Activated CD4-positive, alpha-beta T cell treated with anti-CD3 and anti-CD28 coated beads, Interleukin-2, amount 50 U/mL, for 16 hours (primary cell): ENCODE results near the gene KLHL13.
"Not testable (repeated sequence)": the region's sequence is repeated elsewhere in the genome, so short reads cannot be mapped to it uniquely, and the experiment has no call there.

Experiments
- DNase-seq: peaks from one replicate; pipeline ENCODE4 v3.0.0-alpha.2; 2020

The KLHL13 gene

DNA sequence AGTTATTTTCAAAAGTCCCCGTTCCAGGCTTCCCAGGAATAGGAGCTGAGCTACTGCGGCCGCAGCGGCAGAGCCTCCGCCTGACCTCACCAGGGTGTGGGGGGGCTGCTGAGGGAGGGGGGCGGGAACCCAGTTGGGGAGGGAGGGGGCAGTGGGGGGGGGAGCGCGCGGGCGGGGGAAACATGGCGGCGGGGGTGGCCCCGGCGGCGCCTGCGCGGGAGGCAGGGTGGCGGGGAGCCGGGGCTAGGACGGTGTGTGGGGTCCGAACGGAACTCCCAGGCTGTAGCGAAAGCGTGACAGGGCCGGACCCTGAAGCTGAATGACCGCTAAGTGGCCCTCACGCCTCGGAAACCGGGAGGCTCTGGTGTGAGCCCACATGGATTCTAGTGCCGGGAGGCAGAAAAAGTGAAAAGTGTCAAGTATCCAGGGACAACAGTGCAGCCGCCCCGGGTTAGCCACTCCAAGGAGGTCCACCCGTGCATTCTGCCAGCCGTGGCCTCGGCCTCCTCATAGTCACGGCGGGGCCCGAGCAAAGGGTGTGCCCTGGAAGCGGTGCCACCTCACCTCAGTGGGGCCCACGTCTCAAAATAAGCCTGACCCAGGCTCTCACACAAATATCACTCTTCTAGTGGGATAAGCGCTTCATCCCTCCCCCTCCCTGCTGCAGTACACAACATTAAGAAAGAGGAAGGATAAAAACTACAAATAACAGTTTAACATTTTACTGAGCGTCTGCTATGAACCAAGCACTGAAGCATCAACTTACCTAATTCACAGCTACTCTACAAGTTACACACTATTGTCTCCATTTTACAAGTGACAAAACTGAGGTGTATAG, at the start of gene KLHL13:
Gene KLHL13 (minus strand): TSS at position 98 of the 838 bp plus-strand sequence. CDS start 88,337 bp downstream, outside the sequence.
- no peak for DNase-seq

DNA sequence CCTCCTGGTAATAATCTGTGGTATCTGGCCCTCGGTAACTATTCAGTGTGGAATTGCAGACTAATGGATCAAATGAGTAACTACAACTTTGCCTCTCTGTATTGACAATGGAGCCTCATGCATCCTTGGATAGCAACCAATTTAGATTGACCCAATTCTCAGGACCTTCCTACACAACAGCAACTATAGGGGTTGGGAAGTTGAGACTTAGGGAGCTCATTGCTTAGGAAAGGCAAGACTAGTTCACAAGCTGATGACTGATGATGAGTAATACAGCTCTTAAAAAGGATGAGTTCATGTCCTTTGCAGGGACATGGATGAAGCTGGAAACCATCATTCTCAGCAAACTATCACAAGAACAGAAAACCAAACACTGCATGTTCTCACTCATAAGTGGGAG, 47.5 kb upstream of the KLHL13 start:
- no peak for DNase-seq

GRCh38 chrX:118156953-118157608, 40.5 kb upstream of the KLHL13 start:
- DNase-seq = no peak

DNA sequence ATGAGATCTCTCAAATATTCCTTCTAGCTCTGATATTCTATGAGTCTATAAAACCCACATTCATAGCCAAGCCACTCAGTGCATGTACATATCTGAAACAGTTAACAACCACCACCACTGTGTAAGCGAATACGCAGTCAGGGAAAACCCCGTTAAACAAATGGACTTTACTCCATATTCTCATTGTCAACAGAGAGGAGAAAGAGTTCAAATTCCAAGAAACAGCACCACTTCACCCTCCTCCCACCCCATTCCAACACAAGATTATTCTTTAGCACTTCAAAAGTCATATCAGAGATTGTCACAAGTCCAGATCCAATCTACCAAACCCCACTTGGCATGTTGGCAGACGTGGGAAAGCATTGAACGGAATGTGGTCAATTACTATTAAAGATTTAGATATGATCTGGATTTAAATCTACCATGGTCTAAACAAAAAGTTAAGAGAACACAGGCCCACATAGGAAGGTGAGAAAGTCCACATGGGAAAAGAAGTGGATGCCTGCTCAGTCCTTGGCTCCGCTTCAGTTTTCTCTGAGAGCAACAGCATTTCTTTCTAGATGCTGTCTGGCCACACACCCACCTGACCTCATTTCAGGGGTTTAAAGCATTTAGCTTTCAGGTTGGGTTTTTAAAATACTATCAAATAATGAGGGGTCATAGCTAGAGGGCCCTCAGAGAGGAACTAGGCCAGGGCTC, 39.8 kb upstream of the KLHL13 start:
- DNase-seq = no peak

DNA sequence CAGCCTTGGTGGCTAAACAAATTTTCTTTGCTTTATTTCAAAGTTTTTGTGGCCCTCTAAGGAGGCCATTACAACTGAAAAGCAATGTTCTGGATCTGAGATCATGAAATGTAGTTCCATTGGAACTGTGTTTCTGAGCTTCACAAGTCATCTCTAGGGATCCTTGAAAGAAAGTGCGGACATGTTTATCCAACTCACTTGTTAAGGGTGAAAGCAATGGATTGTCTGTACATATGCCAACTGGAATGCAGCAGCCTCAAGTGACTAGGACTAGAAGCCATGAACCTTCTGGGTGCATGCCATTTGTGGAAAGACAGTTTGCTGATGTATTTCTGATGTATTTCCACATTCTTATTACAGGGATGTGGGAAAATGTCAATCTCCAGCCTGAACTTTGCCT, 36.7 kb upstream of the KLHL13 start:
- DNase-seq = no peak

- DNase-seq = no peak
Measured at GRCh38 chrX:118152721-118153120, 36.1 kb upstream of the KLHL13 start.

- DNase-seq = no peak
Measured at GRCh38 chrX:118148737-118149136, 32.1 kb upstream of the KLHL13 start.

DNA sequence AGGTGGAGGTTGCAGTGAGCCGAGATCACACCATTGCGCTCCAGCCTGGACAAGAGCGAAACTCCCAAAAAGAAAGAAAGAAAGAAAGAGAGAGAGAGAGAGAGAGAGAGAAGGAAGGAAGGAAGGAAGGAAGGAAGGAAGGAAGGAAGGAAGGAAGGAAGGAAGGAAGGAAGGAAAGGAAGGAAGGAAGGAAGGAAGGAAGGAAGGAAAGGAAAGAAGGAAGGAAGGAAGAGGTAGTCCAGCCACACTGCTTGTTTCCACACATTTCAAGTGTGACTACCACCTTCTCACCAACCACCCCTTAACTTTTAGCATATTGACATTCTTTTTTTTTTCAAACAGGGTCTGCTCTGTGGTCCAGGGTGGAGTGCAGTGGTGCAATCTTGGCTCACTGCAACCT, 31.2 kb upstream of the KLHL13 start:
- DNase-seq = not testable (repeated sequence)

- DNase-seq = no peak
Measured at GRCh38 chrX:118143578-118143977, 27.0 kb upstream of the KLHL13 start.

GRCh38 chrX:118131336-118131735, 14.7 kb upstream of the KLHL13 start:
- no peak for DNase-seq

GRCh38 chrX:118129681-118130080, 13.1 kb upstream of the KLHL13 start:
- no peak for DNase-seq

DNA sequence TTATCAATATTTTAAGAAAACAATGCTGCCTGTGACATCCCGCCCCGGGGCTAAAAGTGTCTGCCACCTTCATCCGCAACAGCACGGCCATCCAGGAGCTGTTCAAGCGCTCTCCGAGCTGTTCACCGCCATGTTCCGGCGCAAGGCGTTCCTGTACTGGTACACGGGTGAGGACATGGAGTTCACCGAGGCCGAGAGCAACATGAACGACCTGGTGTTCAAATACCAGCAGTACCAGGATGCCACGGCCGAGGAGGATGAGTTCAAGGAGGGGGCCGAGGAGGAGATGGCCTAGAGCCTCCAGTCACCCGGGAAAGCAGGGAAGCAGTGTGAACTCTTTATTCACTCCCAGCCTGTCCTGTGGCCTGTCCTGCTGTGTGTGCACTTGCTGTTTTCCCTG, 12.1 kb upstream of the KLHL13 start:
- DNase-seq = no peak

GRCh38 chrX:118126286-118126685, 9.7 kb upstream of the KLHL13 start:
- no peak for DNase-seq

GRCh38 chrX:118124243-118124642, 7.6 kb upstream of the KLHL13 start:
- not testable (repeated sequence) for DNase-seq

- no peak for DNase-seq
Measured at GRCh38 chrX:118117741-118118140, 1.1 kb upstream of the KLHL13 start.

DNA sequence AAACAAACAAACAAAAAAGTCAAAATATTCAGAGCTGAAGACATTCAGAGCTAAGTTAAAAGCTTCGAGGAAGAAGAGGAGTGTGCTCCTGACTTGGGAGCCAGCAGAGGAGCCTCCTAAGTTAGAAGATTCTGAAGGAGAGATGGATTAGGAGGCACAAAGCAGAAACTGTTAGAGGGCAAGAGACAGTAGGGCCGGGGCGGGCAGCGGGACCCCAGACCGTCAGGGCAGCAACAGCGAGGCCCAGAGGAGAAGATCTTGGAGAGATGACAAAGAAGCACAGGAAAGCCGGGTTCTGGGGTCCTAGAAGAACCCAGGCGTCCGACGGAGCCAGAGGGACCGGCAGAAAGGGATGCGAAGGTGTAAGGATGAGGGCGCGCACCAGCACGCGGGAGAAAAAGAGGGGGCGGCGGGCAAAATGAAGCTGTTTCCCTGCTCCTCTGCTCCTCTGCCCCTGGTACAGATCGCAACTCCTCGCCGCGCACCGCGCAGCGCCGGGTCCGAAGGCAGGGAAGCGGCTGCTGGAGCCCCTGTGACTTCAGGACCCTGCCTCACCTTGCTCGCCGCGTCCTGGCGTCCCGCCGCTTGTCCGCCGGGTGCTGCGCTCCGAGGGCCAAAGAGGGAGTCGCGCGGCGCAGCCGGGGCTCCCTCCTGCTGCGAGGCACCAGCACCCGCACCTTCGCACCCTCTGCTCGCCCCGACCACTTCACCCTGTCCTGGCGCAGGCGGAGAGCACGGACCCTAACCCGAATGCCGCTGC, 477 bp downstream of the KLHL13 start:
- DNase-seq = no peak

DNA sequence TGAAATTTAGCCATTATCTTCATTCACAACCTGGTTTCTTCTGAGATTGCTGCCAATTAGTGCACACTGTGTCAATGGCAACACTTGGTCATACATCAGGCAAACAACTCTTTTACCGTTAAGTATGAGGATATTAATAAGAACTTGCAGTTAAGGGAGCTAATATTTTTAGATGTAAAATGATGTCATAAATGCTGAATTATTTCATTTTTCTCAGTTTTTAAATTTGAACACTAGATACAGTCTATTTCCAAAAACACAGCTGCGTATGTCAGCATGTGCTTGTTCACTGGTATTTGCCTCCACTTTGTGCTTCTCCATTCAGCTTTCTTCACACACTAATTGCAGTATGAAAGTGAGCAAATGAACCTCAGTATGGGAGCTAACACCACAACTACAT, 1.6 kb downstream of the KLHL13 start:
- no peak for DNase-seq

DNA sequence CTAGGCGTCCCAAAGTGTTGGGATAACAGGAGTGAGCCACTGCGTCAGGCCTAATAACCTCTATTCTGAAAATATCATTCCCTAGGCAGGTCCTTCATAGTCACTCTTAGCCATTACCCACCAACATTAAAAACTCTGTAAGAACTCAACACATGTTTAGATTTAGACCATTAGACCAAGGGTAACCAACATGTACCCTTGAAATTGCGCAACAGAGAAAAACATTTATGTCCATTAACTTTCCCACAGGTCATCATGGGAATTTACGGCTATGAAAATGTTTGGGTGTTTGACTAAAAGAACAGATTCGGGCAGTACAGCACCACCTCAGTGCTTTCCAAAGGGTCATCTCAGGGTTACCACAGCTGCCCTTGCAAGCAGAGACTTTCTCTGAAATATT, 7.5 kb downstream of the KLHL13 start:
- DNase-seq = no peak

GRCh38 chrX:118108304-118108703, 8.3 kb downstream of the KLHL13 start:
- no peak for DNase-seq

DNA sequence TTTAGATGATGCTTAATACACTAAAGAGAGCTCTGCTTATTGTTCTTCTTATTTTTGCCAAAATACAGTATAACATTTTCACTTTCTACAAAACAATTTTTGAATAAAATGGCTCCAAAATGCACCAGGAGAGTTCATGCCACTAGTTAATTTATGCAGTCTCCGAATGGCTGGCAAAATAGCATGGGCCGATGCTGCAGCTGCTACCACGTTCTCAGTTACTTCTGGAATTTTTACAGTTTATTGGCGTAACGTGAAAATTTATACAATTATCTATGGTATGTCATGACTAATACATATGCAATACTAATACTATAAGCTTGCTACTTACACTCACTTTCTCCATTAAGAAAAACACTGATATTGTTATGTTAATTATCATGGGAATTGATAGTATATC, 16.5 kb downstream of the KLHL13 start:
- no peak for DNase-seq

DNA sequence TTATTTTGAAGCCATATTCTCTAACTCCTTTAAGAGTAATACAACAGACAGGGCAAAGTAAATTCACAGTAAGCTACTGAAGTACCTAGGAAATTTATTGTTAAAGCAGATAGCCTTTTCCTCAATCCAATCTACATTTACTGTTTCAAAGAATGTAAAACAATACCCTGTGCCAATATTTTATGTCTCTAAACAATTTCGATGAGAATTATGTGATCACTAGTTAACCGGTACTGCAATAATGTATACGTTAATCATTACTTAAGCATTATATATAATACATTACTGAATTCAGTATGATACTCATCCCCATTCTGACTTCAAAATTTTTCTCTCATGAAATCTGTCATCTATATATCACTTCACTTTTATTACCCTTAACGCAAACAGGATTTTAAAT, 28.5 kb downstream of the KLHL13 start:
- no peak for DNase-seq

GRCh38 chrX:118074196-118074595, 42.4 kb downstream of the KLHL13 start:
- no peak for DNase-seq

- no peak for DNase-seq
Measured at GRCh38 chrX:118066867-118067515, 49.6 kb downstream of the KLHL13 start.
